Hematopoietic multipotent progenitor cell treated with erythropoietin and hydrocortisone succinate and interleukin-3 and kit ligand, for 17 days (in vitro differentiated cells): Measurements from ENCODE around the gene BCAP29.
"Not testable (repeated sequence)": the region's sequence is repeated elsewhere in the genome, so short reads cannot be mapped to it uniquely, and the experiment has no call there.

Source experiments
- DNase-seq: peaks from one replicate; pipeline ENCODE4 v3.0.0-alpha.2; 2015; ENCODE audit warnings: low spot score

Gene BCAP29

GRCh38 chr7:107579885-107580715 lies at the start of gene BCAP29:
Gene BCAP29 (plus strand): TSS chr7:107580246. CDS start chr7:107580773, 527 bp downstream.
- peak; percentile 77 for DNase-seq

GRCh38 chr7:107530751-107531150 lies 49.3 kb upstream of the BCAP29 start:
- DNase-seq, result no peak

- no peak for DNase-seq
Observed at GRCh38 chr7:107534139-107534538, 45.9 kb upstream of the BCAP29 start.

- not testable (repeated sequence) for DNase-seq
Observed at GRCh38 chr7:107537228-107537627, 42.8 kb upstream of the BCAP29 start.

- no peak for DNase-seq
Observed at GRCh38 chr7:107538001-107538400, 42.0 kb upstream of the BCAP29 start.

GRCh38 chr7:107543338-107543993 lies 36.6 kb upstream of the BCAP29 start:
- DNase-seq, result no peak

GRCh38 chr7:107544848-107545591 lies 35.0 kb upstream of the BCAP29 start:
- DNase-seq, result no peak

GRCh38 chr7:107551936-107552335 lies 28.1 kb upstream of the BCAP29 start:
- no peak for DNase-seq

- no peak for DNase-seq
Observed at GRCh38 chr7:107555893-107556292, 24.2 kb upstream of the BCAP29 start.

- no peak for DNase-seq
Observed at GRCh38 chr7:107559864-107560263, 20.2 kb upstream of the BCAP29 start.

- DNase-seq, result no peak
Observed at GRCh38 chr7:107560898-107561516, 19.0 kb upstream of the BCAP29 start.

GRCh38 chr7:107563081-107563774 lies 16.8 kb upstream of the BCAP29 start:
- no peak for DNase-seq

GRCh38 chr7:107563775-107564552 lies 16.1 kb upstream of the BCAP29 start, which contains the start of the genes COG5 and DUS4L:
Gene COG5 (minus strand): TSS chr7:107563920. CDS start chr7:107563896, 24 bp downstream.
Gene DUS4L (plus strand): TSS chr7:107563971. CDS start chr7:107567071, 3,100 bp downstream.
- peak; percentile 91 for DNase-seq

GRCh38 chr7:107564553-107565298 lies 15.3 kb upstream of the BCAP29 start:
- no peak for DNase-seq

GRCh38 chr7:107570298-107570697 lies 9.7 kb upstream of the BCAP29 start:
- DNase-seq, result no peak

- DNase-seq, result no peak
Observed at GRCh38 chr7:107573537-107573936, 6.5 kb upstream of the BCAP29 start.

GRCh38 chr7:107579554-107579884 lies 527 bp upstream of the BCAP29 start:
- no peak for DNase-seq

GRCh38 chr7:107580716-107581383 lies 804 bp downstream of the BCAP29 start:
- DNase-seq, result peak; percentile 34

- peak; percentile 37 for DNase-seq
Observed at GRCh38 chr7:107581387-107582013, 1.5 kb downstream of the BCAP29 start.
